LNCAP (cell line): ENCODE measurements around the gene C1QTNF9B.
"Not testable (repeated sequence)": the region's sequence is repeated elsewhere in the genome, so short reads cannot be mapped to it uniquely, and the experiment has no call there.

Source experiments
- CTCF ChIP-seq: fragments of 450-650 bp; IDR thresholded peaks from 2 replicates; pipeline ENCODE4 v1.5.1; 2017; ENCODE audit warnings: mild to moderate bottlenecking

C1QTNF9B gene

GRCh38 chr13:23897452-23897919, at the start of gene C1QTNF9B:
C1QTNF9B (minus strand) TSS chr13:23897502.
- not testable (repeated sequence) for TF ChIP-seq CTCF

DNA sequence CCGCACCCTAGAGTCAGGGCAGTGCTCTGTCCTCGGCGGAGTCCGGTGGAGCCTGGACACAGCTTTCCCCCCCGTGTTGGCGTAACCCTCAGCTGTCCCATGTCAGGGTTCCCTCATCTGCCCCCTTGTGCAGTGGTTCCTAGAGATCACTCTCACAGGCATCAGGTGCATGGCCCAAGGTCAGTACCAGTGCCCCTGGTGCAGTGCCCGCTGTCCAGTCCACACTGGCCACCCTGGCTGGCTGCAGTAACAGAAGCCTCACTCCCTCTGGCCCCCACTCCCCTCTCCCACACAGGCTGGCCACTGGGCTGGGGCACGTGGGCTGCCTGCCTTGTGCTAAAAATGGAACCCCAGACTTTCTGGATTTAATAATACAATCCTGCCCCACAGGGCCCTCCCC, 49.6 kb upstream of the C1QTNF9B start:
- no peak for TF ChIP-seq CTCF

GRCh38 chr13:23946067-23946466, 48.8 kb upstream of the C1QTNF9B start:
- no peak for TF ChIP-seq CTCF

DNA sequence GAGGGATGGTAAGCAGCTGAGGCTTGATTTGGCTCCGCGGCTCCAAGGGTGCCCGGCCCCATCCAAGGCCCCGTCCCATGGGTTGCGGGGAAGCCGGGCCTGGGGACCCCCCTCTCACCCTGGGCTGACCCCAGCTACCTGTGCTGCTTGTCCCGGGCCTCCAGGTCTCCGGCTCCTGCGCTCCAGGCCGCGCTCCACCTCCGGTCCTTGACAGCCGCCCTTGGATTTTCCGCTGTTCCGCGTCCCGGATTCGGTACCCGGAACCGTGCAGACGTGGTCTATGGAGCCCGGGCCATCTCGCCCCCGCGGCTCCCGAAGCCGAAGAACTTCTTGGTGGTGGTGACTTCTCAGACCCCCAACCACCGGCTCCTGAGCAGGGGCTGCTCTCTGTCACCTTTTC, 48.3 kb upstream of the C1QTNF9B start:
- no peak for TF ChIP-seq CTCF

DNA sequence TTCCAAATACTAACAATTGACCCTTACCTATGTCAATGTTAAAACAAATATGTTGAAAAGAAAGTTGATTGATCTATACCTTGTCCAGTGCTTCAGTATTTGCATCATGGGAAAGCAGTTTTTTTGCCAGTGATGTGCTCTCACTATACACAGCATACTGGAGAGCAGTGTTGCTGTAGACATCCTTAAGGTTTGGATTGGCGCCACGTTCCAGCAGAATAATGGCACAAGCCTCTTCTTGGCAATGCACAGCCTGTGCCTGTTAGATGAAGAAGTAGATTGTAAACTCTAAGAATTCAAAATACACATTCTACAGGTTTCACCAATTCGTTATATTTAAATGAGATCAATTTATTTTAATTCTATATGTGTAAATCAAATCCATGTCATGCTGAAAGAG, 43.9 kb upstream of the C1QTNF9B start:
- TF ChIP-seq CTCF = no peak

DNA sequence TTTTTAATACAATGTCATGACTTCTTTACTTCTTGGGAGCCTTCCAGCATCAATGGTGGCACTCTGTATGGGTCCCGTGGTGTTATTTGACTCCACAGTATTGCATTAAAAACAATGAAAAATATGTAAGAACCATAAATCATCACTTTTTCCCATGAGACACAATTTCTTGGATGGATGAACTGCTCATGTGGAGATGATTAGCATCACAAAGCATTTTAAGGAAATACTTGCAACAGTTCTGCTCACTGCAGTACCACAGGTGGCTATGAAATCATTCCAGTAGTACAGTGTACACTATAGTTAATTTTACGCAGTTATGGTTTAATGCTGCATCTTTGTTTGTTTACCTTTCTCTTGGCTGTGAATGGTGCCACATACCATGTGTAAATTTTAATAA, 37.2 kb upstream of the C1QTNF9B start:
- no peak for TF ChIP-seq CTCF

GRCh38 chr13:23928985-23929384, 31.7 kb upstream of the C1QTNF9B start:
- TF ChIP-seq CTCF = no peak

DNA sequence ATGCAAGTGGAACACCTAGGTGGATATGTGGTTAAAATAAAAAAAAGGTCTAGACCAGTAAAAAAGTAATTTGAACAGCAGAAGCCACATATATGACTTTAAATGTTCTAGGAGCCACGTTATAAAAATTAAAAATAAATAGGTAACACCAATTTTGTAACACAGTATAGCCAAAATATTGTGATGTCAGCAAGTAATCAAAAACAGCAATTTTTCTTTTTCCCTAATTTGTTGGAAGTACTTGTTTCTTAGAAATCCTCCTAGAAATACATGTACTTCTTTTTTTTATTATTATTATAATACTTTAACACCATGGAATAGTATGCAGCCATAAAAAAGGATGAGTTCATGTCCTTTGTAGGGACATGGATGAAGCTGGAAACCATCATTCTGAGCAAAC, 25.7 kb upstream of the C1QTNF9B start:
- TF ChIP-seq CTCF = no peak
